A549 (cell line): Measurements from ENCODE around the gene SSX7.
"Not testable (repeated sequence)": the region's sequence is repeated elsewhere in the genome, so short reads cannot be mapped to it uniquely, and the experiment has no call there.

ENCODE experiments used
- CBX8 ChIP-seq: fragments of 200-600 bp; sonication (generic); IDR thresholded peaks from 2 replicates; pipeline ENCODE4 v1.6.1; 2016
- JUN ChIP-seq, 2 experiments: fragments of >200 bp; sonication (Bioruptor Twin); formaldehyde crosslinking; IDR thresholded peaks; 2 replicates in 1 of 2; 3 replicates in 1 of 2; pipeline ENCODE4 v1.6.1; 2016 to 2017
- MAFK ChIP-seq: fragments of 450-650 bp; IDR thresholded peaks from 2 replicates; pipeline ENCODE4 v1.6.1; 2014; ENCODE audit not compliant: partially characterized antibody
- MYC ChIP-seq: IDR thresholded peaks from 2 replicates; pipeline ENCODE4 v1.6.1; 2012; ENCODE audit warnings: mild to moderate bottlenecking, inconsistent platforms, low read length, improper control_type of control experiment, borderline replicate concordance
- POLR2A ChIP-seq: IDR thresholded peaks from 2 replicates; pipeline ENCODE4 v1.6.1; 2012; ENCODE audit warnings: mild to moderate bottlenecking, low read length
- SMC3 ChIP-seq: fragments of >200 bp; sonication (Bioruptor Twin); formaldehyde crosslinking; IDR thresholded peaks from 3 replicates; pipeline ENCODE4 v1.6.1; 2018; ENCODE audit warnings: inconsistent platforms
- TF ChIP-seq, protein P1 (sequence below): fragments of >200 bp; sonication (Bioruptor Twin); formaldehyde crosslinking; IDR thresholded peaks from 3 replicates; pipeline ENCODE4 v1.5.1; 2016

DNA sequence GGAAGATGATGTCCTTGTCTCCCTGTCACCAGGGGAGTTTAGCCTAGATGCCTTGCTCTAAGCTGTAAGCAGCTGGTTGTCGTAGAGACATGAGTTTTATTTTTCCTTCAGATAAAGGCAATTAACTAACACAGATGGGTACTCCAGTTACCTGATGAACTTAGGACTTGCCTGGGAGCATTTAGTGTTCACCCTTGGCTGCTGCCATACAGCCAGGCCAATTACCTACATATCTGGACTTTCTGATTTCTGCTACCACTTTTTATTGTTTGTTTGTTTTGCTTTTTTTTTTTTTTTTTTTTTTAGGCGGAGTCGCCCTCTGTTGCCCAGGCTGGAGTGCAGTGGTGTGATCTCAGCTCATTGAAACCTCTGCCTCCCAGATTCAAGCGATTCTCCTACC lies 37.3 kb upstream of the SSX7 start:
- TF ChIP-seq CBX8; MAFK; SMC3; JUN (IDR thresholded peaks at IDR 0.05); POLR2A; MYC: not testable (repeated sequence)
- TF ChIP-seq, protein P1, sequence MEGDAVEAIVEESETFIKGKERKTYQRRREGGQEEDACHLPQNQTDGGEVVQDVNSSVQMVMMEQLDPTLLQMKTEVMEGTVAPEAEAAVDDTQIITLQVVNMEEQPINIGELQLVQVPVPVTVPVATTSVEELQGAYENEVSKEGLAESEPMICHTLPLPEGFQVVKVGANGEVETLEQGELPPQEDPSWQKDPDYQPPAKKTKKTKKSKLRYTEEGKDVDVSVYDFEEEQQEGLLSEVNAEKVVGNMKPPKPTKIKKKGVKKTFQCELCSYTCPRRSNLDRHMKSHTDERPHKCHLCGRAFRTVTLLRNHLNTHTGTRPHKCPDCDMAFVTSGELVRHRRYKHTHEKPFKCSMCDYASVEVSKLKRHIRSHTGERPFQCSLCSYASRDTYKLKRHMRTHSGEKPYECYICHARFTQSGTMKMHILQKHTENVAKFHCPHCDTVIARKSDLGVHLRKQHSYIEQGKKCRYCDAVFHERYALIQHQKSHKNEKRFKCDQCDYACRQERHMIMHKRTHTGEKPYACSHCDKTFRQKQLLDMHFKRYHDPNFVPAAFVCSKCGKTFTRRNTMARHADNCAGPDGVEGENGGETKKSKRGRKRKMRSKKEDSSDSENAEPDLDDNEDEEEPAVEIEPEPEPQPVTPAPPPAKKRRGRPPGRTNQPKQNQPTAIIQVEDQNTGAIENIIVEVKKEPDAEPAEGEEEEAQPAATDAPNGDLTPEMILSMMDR = not testable (repeated sequence)
